Breast epithelium (tissue), 4 donors: ENCODE data around the gene TADA2B. TPM values are rescaled to one million over a fixed set of nuclear protein-coding genes. Genes with fewer than 3 reads are reported as not detected.
"Not testable (repeated sequence)": the region's sequence is repeated elsewhere in the genome, so short reads cannot be mapped to it uniquely, and the experiment has no call there.

Experiments used
- DNase-seq, 2 donors: peaks; one replicate each; pipeline ENCODE4 v3.0.0-alpha.2; 2019; ENCODE audit warnings: low spot score in 2 of 2
- H3K27ac ChIP-seq, 2 donors: fragments of 200-600 bp; sonication (generic) in 1 of 2; one replicate each; pipeline ENCODE4 v1.5.1; 2016 to 2019; ENCODE audit warnings: mild to moderate bottlenecking in 1 of 2
- H3K27me3 ChIP-seq, 2 donors: fragments of 200-600 bp; sonication (generic) in 1 of 2; one replicate each; pipeline versions ENCODE4 v1.5.1 to v1.6.0; 2017 to 2019; ENCODE audit warnings: control low read depth in 1 of 2, mild to moderate bottlenecking in 1 of 2
- H3K36me3 ChIP-seq: fragments of 200-600 bp; one replicate; pipeline ENCODE4 v1.5.1; 2019
- H3K4me1 ChIP-seq, 2 donors: fragments of 200-600 bp; sonication (generic); one replicate each; pipeline ENCODE4 v1.5.1; 2016 to 2019; ENCODE audit warnings: control low read depth in 1 of 2
- H3K4me3 ChIP-seq, 3 donors: fragments of 200-600 bp; sonication (generic); 1 replicate in 2 of 3; 2 replicates in 1 of 3; pipeline ENCODE4 v1.5.1; 2016 to 2019; ENCODE audit warnings: mild to moderate bottlenecking in 3 of 3, moderate library complexity in 2 of 3
- H3K9me3 ChIP-seq, 2 donors: fragments of 200-600 bp; sonication (generic) in 1 of 2; one replicate each; pipeline ENCODE4 v1.5.1; 2016 to 2019; ENCODE audit warnings: control low read depth in 1 of 2
- POLR2A ChIP-seq: fragments of 450-650 bp; IDR thresholded peaks from one replicate; pipeline ENCODE4 v1.6.1; 2016; ENCODE audit warnings: antibody characterized with exemption, mild to moderate bottlenecking, moderate library complexity
- POLR2AphosphoS5 ChIP-seq, 3 donors: sonication (generic); formaldehyde crosslinking; IDR thresholded peaks; one replicate each; pipeline ENCODE4 v1.6.1; 2017; ENCODE audit warnings: antibody characterized with exemption in 3 of 3
- intact Hi-C: fragments of 100-400 bp; cut with DNase I; formaldehyde crosslinking; loops from one replicate; pipeline ENCODE4 v1.15.1; 2023; ENCODE audit warnings: low total_unique reads
- total RNA-seq, 3 donors: library from RNA; depleted of rRNA; stranded (reverse); fragments of >200 nt; gene quantifications; one replicate each; pipeline ENCODE4 v1.1.0, GENCODE V29; 2016
- TF ChIP-seq, protein P1 (sequence below), 3 donors: fragments of 450-650 bp; IDR thresholded peaks; one replicate each; pipeline ENCODE4 v1.5.1; 2016 to 2017; ENCODE audit warnings: antibody characterized with exemption in 3 of 3, mild to moderate bottlenecking in 3 of 3, moderate library complexity in 3 of 3

The TADA2B gene
- total RNA-seq, 3 donors from 2014 or later = 16.4 to 22.7 (median 17.8) TPM

- Histone ChIP-seq H3K36me3 (no peaks in the 10 kb centered on the region), H3K27ac (no peak overlapping the region), H3K27me3 (no peaks in the 10 kb centered on the region), H3K4me1 (peaks cover 0 to 5% of the 10 kb centered on the region in 2 donors), H3K4me3 (no peak overlapping the region), H3K9me3 (no peaks in the 10 kb centered on the region)
- intact Hi-C loops = no loop called here
- TF ChIP-seq, protein P1, sequence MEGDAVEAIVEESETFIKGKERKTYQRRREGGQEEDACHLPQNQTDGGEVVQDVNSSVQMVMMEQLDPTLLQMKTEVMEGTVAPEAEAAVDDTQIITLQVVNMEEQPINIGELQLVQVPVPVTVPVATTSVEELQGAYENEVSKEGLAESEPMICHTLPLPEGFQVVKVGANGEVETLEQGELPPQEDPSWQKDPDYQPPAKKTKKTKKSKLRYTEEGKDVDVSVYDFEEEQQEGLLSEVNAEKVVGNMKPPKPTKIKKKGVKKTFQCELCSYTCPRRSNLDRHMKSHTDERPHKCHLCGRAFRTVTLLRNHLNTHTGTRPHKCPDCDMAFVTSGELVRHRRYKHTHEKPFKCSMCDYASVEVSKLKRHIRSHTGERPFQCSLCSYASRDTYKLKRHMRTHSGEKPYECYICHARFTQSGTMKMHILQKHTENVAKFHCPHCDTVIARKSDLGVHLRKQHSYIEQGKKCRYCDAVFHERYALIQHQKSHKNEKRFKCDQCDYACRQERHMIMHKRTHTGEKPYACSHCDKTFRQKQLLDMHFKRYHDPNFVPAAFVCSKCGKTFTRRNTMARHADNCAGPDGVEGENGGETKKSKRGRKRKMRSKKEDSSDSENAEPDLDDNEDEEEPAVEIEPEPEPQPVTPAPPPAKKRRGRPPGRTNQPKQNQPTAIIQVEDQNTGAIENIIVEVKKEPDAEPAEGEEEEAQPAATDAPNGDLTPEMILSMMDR (IDR thresholded peaks at IDR 0.05) = no peak
- TF ChIP-seq POLR2A = no peak
- TF ChIP-seq POLR2AphosphoS5 (IDR thresholded peaks at IDR 0.05) = no peak
- no peak for DNase-seq
Observed at GRCh38 chr4:7092026-7092425, 48.9 kb downstream of the TADA2B start.

DNA sequence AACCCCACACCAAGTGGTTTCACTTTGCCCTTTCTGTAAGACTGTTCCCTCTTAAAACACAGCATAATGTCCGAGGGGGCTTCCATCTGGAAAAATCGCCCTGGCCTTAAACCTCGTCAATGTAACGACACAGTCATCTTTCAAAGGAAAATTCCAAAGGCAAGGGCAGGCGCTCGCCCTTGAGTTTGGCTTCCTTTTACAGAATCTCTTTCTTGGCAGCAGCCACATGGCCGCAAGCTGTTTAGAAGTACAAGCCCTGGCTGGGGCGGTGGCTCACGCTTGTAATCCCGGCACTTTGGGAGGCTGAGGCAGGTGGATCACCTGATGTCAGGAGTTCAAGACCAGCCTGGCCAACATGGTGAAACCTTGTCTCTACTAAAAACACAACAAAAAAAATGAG is 51.7 kb downstream of the TADA2B start:
- DNase-seq = no peak
- Histone ChIP-seq H3K36me3 (no peaks in the 10 kb centered on the region), H3K27me3 (no peaks in the 10 kb centered on the region), H3K4me3 (no peak overlapping the region), H3K4me1 (no peaks in the 10 kb centered on the region), H3K9me3 (no peaks in the 10 kb centered on the region), H3K27ac (no peak overlapping the region)
- intact Hi-C loops = no loop called here
- TF ChIP-seq, protein P1 (IDR thresholded peaks at IDR 0.05) = no peak
- TF ChIP-seq POLR2A (no peak), POLR2AphosphoS5 (IDR thresholded peaks at IDR 0.05) (no peak)

DNA sequence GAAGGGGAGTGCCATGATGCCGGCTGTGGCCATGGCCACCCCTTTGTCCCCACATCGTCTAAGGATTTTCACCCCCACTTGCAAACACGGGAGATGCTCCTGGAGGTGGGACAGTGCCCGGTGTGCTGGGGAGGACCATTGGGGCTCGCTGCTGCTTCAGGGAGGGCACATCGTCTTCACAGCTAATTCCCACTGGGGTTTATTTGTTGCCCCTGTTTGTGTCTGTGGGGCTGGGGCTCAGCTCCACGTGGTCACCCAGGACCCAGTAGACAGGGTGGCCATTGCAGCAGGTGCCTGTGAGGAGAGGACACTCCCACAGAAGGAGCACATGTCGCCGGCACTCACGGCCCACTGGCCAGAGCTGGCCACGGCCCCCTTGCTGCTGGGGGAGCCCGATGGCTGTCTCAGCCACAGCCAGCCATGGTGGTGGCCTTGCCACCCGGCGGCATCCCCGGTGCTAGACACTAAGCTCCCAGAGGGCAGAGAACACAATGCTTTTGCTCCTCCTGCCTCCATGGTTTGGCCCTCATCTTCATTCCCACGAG is 52.5 kb downstream of the TADA2B start:
- H3K27ac ChIP-seq = no peak overlapping the region
- no peak for DNase-seq
- no peak overlapping the region for H3K4me3 ChIP-seq
- no peaks in the 10 kb centered on the region for H3K27me3 ChIP-seq
- no peaks in the 10 kb centered on the region for H3K9me3 ChIP-seq
- intact Hi-C loops = no loop called here
- H3K4me1 ChIP-seq = no peaks in the 10 kb centered on the region
- TF ChIP-seq POLR2AphosphoS5 (IDR thresholded peaks at IDR 0.05) (no peak), POLR2A (no peak)
- TF ChIP-seq, protein P1 (IDR thresholded peaks at IDR 0.05) = no peak
- H3K36me3 ChIP-seq = no peaks in the 10 kb centered on the region

GRCh38 chr4:7096236-7096635 is 53.1 kb downstream of the TADA2B start:
- TF ChIP-seq, protein P1 (IDR thresholded peaks at IDR 0.05) = no peak
- no peak for TF ChIP-seq POLR2A
- no peak for TF ChIP-seq POLR2AphosphoS5 (IDR thresholded peaks at IDR 0.05)

DNA sequence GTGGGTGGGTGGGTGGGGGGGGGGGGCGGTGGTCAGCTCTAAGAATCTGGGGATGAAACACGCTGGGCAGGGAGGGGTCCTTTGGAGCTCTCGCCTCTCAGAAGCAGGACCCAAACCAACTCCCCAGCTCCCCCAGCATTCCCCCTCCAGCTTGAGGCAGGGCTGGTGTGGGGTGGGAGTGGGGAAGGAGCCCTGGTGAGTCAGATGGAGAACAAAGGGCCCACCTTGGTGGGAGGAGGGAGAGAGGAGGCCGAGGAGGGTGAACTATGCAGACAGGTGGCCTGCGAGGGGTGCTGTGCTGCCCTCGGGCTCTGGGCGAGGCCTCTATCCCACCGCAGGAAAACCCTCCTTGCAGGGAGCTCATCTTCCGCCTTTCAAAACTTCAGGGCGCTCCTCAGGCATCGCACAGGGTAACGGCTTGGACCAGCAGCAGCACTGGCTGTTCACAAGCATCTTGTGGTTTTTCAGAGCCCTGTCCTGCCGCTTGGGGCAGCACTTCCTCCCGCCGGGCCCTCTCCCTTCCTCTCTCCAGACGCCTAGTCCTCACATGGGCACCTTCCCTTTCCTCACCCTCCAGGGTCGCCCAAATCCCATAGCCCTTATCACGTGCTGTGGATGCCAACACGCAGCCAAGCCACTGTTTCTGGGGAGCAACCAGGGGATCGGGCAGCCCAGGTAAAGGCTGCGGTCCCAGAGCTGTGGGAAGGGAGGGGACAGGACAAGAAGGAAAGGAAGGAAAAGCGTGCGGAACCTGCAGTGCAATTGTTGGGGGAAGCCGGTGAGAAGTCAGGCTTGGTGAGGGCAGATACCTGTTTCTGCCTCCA is 58.7 kb downstream of the TADA2B start:
- peak overlapping the region; percentile 50 to 73 (median 57) for H3K4me3 ChIP-seq
- no peaks in the 10 kb centered on the region for H3K4me1 ChIP-seq
- intact Hi-C loops = no loop called here
- no peaks in the 10 kb centered on the region for H3K27me3 ChIP-seq
- no peaks in the 10 kb centered on the region for H3K36me3 ChIP-seq
- H3K9me3 ChIP-seq = no peaks in the 10 kb centered on the region
- H3K27ac ChIP-seq = peak overlapping the region in 1 of 2 donors; percentile 76
- peak; percentile 64 to 71 for DNase-seq
- TF ChIP-seq, protein P1 (IDR thresholded peaks at IDR 0.05) = peak in 2 of 3 donors; percentile 67 to 68
- TF ChIP-seq POLR2AphosphoS5 (IDR thresholded peaks at IDR 0.05) = no peak

More at GRCh38 chr4:7096236-7096635, 53.1 kb downstream of the TADA2B start:
- no peaks in the 10 kb centered on the region for H3K4me1 ChIP-seq
- no peak overlapping the region for H3K4me3 ChIP-seq
- no peak overlapping the region for H3K27ac ChIP-seq
- intact Hi-C loops = no loop called here
- H3K36me3 ChIP-seq = no peaks in the 10 kb centered on the region
- H3K9me3 ChIP-seq = no peaks in the 10 kb centered on the region
- H3K27me3 ChIP-seq = no peaks in the 10 kb centered on the region
- no peak for DNase-seq

DNA sequence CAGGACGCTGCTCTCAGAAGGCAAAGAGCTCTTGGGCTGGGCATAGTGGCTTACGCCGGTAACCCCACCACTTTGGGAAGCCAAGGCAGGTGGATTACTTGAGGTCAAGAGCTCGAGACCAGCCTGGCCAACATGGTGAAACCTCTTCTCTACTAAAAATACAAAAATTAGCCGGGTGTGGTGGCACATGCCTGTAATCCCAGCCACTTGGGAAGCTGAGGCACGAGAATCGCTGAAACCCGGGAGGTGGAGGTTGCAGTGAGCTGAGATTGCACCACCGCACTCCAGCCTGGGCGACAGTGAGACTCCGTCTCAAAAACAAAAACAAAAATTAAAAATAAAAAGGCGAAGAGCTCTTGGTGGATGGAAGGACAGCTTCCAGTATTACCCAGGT is 59.3 kb downstream of the TADA2B start:
- Histone ChIP-seq H3K4me3 (peak overlapping the region; percentile 50 to 73 (median 57)), H3K27ac (peak overlapping the region; percentile 76 to 78)
- DNase-seq, H3K36me3 ChIP-seq, H3K27me3 ChIP-seq, H3K9me3 ChIP-seq, H3K4me1 ChIP-seq, intact Hi-C loops: not testable (repeated sequence)
